ENCODE data around the gene THY1.
"Not testable (repeated sequence)": the region's sequence is repeated elsewhere in the genome, so short reads cannot be mapped to it uniquely, and the experiment has no call there.

Gene THY1

GRCh38 chr11:119417726-119418540 lies 5.0 kb downstream of the THY1 start:
- DNase-seq = no peak

- DNase-seq = peak in 1 of 2 donors; percentile 12
Measured at GRCh38 chr11:119416606-119417580, 6.1 kb downstream of the THY1 start.

- DNase-seq = no peak
Measured at GRCh38 chr11:119415966-119416365, 7.0 kb downstream of the THY1 start.

- DNase-seq = no peak
Measured at GRCh38 chr11:119415517-119415916, 7.5 kb downstream of the THY1 start.

- DNase-seq = no peak
Measured at GRCh38 chr11:119414734-119415133, 8.2 kb downstream of the THY1 start.

GRCh38 chr11:119414321-119414720 lies 8.7 kb downstream of the THY1 start:
- DNase-seq = no peak

GRCh38 chr11:119412072-119412471 lies 10.9 kb downstream of the THY1 start:
- DNase-seq = no peak

- no peak for DNase-seq
Measured at GRCh38 chr11:119410501-119410900, 12.5 kb downstream of the THY1 start.

GRCh38 chr11:119409731-119410130 lies 13.2 kb downstream of the THY1 start:
- no peak for DNase-seq

GRCh38 chr11:119406005-119406404 lies 17.0 kb downstream of the THY1 start:
- DNase-seq = no peak

GRCh38 chr11:119405448-119405847 lies 17.5 kb downstream of the THY1 start:
- DNase-seq = not testable (repeated sequence)

- DNase-seq = no peak
Measured at GRCh38 chr11:119404872-119405271, 18.1 kb downstream of the THY1 start.

- DNase-seq = no peak
Measured at GRCh38 chr11:119403021-119403420, 20.0 kb downstream of the THY1 start.

GRCh38 chr11:119402470-119402869 lies 20.5 kb downstream of the THY1 start:
- no peak for DNase-seq

GRCh38 chr11:119400860-119401259 lies 22.1 kb downstream of the THY1 start:
- DNase-seq = no peak

GRCh38 chr11:119397740-119398139 lies 25.2 kb downstream of the THY1 start:
- no peak for DNase-seq

GRCh38 chr11:119396835-119397234 lies 26.1 kb downstream of the THY1 start:
- DNase-seq = no peak

- DNase-seq = no peak
Measured at GRCh38 chr11:119391275-119391674, 31.7 kb downstream of the THY1 start.

- DNase-seq = no peak
Measured at GRCh38 chr11:119389611-119390254, 33.2 kb downstream of the THY1 start.

- DNase-seq = no peak
Measured at GRCh38 chr11:119388103-119388502, 34.9 kb downstream of the THY1 start.

GRCh38 chr11:119384332-119384731 lies 38.6 kb downstream of the THY1 start:
- no peak for DNase-seq

- not testable (repeated sequence) for DNase-seq
Measured at GRCh38 chr11:119382513-119382912, 40.5 kb downstream of the THY1 start.

GRCh38 chr11:119382101-119382500 lies 40.9 kb downstream of the THY1 start:
- DNase-seq = no peak
